Prostate gland (tissue), 2 donors: ENCODE results near the gene PKMYT1. TPM values are rescaled to one million over a fixed set of nuclear protein-coding genes. Genes with fewer than 3 reads are reported as not detected.

ENCODE experiments used
- DNase-seq: peaks from one replicate; pipeline ENCODE4 v3.0.0-alpha.2; 2019; ENCODE audit warnings: low spot score
- H3K27ac ChIP-seq, 2 donors: fragments of 200-600 bp; sonication (generic); 2 replicates each; pipeline ENCODE4 v1.5.1; 2017 to 2019
- H3K27me3 ChIP-seq: fragments of 200-600 bp; sonication (generic); replicated peaks from 2 replicates; pipeline ENCODE4 v1.5.1; 2019; ENCODE audit not compliant: insufficient read depth
- H3K36me3 ChIP-seq, 2 donors: fragments of 200-600 bp; sonication (generic); 1 replicate in 1 of 2; 2 replicates in 1 of 2; pipeline versions ENCODE4 v1.5.1 to v1.8.1; 2017 to 2019
- H3K4me1 ChIP-seq: fragments of 200-600 bp; sonication (generic); replicated peaks from 2 replicates; pipeline ENCODE4 v1.5.1; 2019
- H3K4me3 ChIP-seq, 2 donors: fragments of 200-600 bp; sonication (generic); 2 replicates each; pipeline ENCODE4 v1.5.1; 2017 to 2019
- H3K9me3 ChIP-seq: fragments of 200-600 bp; sonication (generic); 2 replicates; pipeline ENCODE4 v1.5.1; 2017
- POLR2A ChIP-seq: fragments of 450-650 bp; IDR thresholded peaks from one replicate; pipeline ENCODE4 v1.6.1; 2016; ENCODE audit warnings: antibody characterized with exemption, mild to moderate bottlenecking
- POLR2AphosphoS5 ChIP-seq: sonication (generic); formaldehyde crosslinking; IDR thresholded peaks from one replicate; pipeline ENCODE4 v1.6.1; 2017; ENCODE audit warnings: antibody characterized with exemption
- WGBS: methylation state at CpG from one replicate; pipeline ENCODE4 v1.1.5; 2018; 5-methylcytosine and 5-hydroxymethylcytosine counted together
- intact Hi-C: fragments of 100-400 bp; cut with DNase I; formaldehyde crosslinking; loops from one replicate; pipeline ENCODE4 v1.14.2; 2022
- small RNA-seq, 2 donors: library from RNA; depleted of rRNA; stranded (forward); fragments of <200 nt; gene quantifications; one replicate each; pipeline ENCODE3, GENCODE V24; 2016
- total RNA-seq, 2 donors: library from RNA; depleted of rRNA; stranded (reverse); fragments of >200 nt; gene quantifications; one replicate each; pipeline ENCODE4 v1.1.0, GENCODE V29; 2016
- TF ChIP-seq, protein P1 (sequence below), 4 experiments: fragments of 200-600 bp in 2 of 4; fragments of 450-650 bp in 2 of 4; sonication (generic) in 2 of 4; IDR thresholded peaks; 1 replicate in 3 of 4; 2 replicates in 1 of 4; pipeline ENCODE4 v1.5.1; 2016 to 2019; ENCODE audit warnings: antibody characterized with exemption in 4 of 4, mild to moderate bottlenecking in 2 of 4, moderate library complexity in 2 of 4

Gene PKMYT1
- total RNA-seq, 2 donors from 2014 or later = 4.1 to 25.5 TPM

DNA sequence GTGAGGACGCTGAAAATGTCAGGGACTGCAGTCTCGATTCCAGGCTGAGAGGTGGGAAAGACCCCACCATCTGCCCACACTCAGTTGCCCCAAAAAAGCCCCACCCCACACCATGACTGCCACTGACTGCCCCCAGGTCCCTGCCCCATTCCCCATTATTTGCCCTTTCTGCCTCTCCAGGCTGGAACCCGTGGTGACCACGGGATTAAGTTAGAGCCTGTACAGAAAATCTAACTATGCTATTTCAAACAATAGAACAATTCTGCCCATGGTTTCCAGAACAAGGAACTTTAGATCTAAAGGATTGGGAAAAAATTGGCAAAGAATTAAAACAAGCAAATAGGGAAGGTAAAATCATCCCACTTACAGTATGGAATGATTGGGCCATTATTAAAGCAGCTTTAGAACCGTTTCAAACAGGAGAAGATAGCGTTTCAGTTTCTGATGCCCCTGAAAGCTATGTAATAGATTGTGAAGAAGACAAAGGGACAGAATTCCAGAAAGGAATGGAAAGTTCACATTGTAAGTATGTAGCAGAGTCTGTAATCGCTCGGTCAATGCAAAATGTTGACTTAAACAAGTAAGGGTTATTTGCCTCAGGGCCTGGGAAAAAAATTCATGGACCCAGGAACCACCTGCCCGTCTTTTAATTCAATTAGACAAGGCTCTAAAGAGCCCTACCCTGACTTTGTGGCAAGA, 54.1 kb downstream of the PKMYT1 start:
- Histone ChIP-seq H3K36me3 (peaks cover 0 to 14% of the 10 kb centered on the region in 2 donors), H3K9me3 (no peaks in the 10 kb centered on the region), H3K4me1 (peaks cover 10% of the 10 kb centered on the region), H3K27ac (peak overlapping the region; percentile 48 to 74), H3K27me3 (no peaks in the 10 kb centered on the region), H3K4me3 (no peak overlapping the region)
- 47% methylated on average over 9 of the region's 9 CpGs for WGBS
- intact Hi-C loops = loop anchor here (5.0 kb wide), 1 partner anchor 54 kb away; no protein-coding TSS in a partner anchor
- TF ChIP-seq POLR2A (no peak), POLR2AphosphoS5 (no peak)
- TF ChIP-seq, protein P1, sequence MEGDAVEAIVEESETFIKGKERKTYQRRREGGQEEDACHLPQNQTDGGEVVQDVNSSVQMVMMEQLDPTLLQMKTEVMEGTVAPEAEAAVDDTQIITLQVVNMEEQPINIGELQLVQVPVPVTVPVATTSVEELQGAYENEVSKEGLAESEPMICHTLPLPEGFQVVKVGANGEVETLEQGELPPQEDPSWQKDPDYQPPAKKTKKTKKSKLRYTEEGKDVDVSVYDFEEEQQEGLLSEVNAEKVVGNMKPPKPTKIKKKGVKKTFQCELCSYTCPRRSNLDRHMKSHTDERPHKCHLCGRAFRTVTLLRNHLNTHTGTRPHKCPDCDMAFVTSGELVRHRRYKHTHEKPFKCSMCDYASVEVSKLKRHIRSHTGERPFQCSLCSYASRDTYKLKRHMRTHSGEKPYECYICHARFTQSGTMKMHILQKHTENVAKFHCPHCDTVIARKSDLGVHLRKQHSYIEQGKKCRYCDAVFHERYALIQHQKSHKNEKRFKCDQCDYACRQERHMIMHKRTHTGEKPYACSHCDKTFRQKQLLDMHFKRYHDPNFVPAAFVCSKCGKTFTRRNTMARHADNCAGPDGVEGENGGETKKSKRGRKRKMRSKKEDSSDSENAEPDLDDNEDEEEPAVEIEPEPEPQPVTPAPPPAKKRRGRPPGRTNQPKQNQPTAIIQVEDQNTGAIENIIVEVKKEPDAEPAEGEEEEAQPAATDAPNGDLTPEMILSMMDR (IDR thresholded peaks at IDR 0.05) = no peak
- DNase-seq = no peak

DNA sequence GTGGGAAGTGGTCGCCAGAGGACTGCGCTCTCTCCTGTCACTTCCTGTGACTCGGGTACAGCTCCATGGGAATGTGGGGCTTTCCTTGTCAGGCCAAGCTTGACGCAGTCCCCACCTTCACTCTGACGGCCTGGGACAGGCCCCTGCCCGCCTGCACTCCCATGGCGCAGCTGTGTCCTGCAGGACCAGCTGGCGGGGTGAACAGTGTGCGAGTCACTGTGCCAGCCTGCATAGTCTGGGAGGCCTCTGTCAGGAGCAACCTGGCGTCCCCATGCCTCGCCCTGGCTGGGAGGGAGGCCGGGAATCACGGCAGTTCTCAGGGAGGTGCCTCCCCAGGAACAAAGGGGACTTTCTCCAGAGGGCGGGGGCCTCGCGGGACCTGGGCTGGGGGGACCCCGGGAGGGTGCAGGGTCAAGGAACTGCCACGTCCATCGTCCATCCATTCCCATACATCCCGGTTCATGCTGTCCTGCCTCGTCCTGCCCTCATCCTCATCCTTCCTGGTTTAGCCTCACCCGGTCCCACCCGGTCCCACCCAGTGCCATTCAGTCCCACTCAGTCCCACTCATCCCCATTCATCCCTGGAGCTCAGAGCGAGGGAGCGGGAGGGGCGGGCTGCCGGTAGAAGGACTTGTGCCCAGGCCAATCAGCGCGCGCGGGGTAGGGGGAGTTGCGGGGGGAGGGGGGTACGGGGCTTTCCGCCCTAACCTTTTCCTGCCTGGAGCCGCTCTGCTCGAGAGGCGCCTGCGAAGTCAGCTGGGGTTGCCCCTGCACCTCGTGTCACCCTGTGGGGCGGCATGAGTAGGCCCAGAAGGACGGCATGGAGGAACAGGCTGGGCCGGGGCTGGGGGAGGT, 55.1 kb downstream of the PKMYT1 start:
- H3K27ac ChIP-seq = peak overlapping the region in 1 of 2 donors; percentile 26
- no peak overlapping the region for H3K4me3 ChIP-seq
- 45% methylated on average over 42 of the region's 42 CpGs for WGBS
- H3K36me3 ChIP-seq = peaks cover 0 to 7% of the 10 kb centered on the region in 2 donors
- H3K4me1 ChIP-seq = peaks cover 10% of the 10 kb centered on the region
- intact Hi-C loops = loop anchor here (5.0 kb wide), 1 partner anchor 53 kb away; no protein-coding TSS in a partner anchor
- H3K27me3 ChIP-seq = no peaks in the 10 kb centered on the region
- TF ChIP-seq, protein P1 (IDR thresholded peaks at IDR 0.05) = no peak
- TF ChIP-seq POLR2A (no peak), POLR2AphosphoS5 (peak; percentile 15)
- H3K9me3 ChIP-seq = no peaks in the 10 kb centered on the region
- DNase-seq = no peak

DNA sequence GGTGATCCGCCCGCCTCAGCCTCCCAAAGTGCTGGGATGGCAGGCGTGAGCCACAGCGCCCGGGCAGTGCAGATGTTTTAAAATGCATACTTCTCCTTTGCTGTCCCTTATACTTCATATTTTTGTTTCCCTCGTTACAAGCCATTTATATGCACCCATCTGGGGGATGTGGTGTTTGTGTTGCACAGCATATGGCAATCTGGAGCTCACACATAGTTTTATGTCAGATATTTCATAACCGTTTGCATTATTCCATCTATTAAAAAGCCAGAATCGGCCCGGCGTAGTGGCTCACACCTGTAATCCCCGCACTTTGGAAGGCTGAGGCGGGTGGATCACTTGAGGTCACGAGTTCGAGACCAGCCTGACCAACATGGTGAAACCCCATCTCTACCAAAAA, 56.8 kb downstream of the PKMYT1 start:
- H3K27ac ChIP-seq = no peak overlapping the region
- TF ChIP-seq POLR2A (no peak), POLR2AphosphoS5 (no peak)
- TF ChIP-seq, protein P1 (IDR thresholded peaks at IDR 0.05) = no peak
- DNase-seq = no peak
- no peak overlapping the region for H3K4me3 ChIP-seq
- no peaks in the 10 kb centered on the region for H3K36me3 ChIP-seq
- no peaks in the 10 kb centered on the region for H3K9me3 ChIP-seq
- intact Hi-C loops = no loop called here
- 96% methylated on average over 14 of the region's 14 CpGs for WGBS
- peaks cover 7% of the 10 kb centered on the region for H3K4me1 ChIP-seq
- H3K27me3 ChIP-seq = no peaks in the 10 kb centered on the region

Small RNA genes within 50 kb of the gene (small RNA-seq; reads per million reads assigned to genes)
- 0 to 0.09 reads per million in 2 donors for gene LINC00514

Other genes with a start within 250 kb of the PKMYT1 start
- gene SRRM2, start 227.8 kb downstream of the PKMYT1 start, total RNA-seq = 100 to 1,000 TPM; 287 to 714 TPM
- gene ELOB, start 203.2 kb downstream of the PKMYT1 start, total RNA-seq = 100 to 1,000 TPM; 318 to 496 TPM
- not detected for gene PRSS33, start 192.9 kb downstream of the PKMYT1 start, total RNA-seq
- gene PRSS41, start 182.0 kb downstream of the PKMYT1 start, total RNA-seq = not detected
- 10 to 100 TPM; 33.5 to 50.6 TPM for gene PRSS21, start 163.2 kb downstream of the PKMYT1 start, total RNA-seq
- gene ZG16B, start 150.1 kb downstream of the PKMYT1 start, total RNA-seq = 100 to 1,000 TPM in 1 of 2 donors, 10 to 100 TPM in 1; 37.1 to 268 TPM
- gene PRSS22, start 122.3 kb downstream of the PKMYT1 start, total RNA-seq = 10 to 100 TPM; 18.6 to 30.9 TPM
- 100 to 1,000 TPM in 1 of 2 donors, 10 to 100 TPM in 1; 78.8 to 150 TPM for gene FLYWCH2, start 97.2 kb downstream of the PKMYT1 start, total RNA-seq
- gene FLYWCH1, start 68.5 kb downstream of the PKMYT1 start, total RNA-seq = 10 to 100 TPM; 53.0 to 55.6 TPM
- gene KREMEN2, start 16.2 kb downstream of the PKMYT1 start, total RNA-seq = 1 to 10 TPM; 1.4 to 4.0 TPM
- 10 to 100 TPM in 1 of 2 donors, 1 to 10 TPM in 1; 9.1 to 25.1 TPM for gene PAQR4, start 11.1 kb downstream of the PKMYT1 start, total RNA-seq
- gene CLDN9, start 32.5 kb upstream of the PKMYT1 start, total RNA-seq = under 1 TPM in 1 of 2 donors, not detected in 1; 0.91 TPM
- under 1 TPM in 1 of 2 donors, not detected in 1; 0.14 TPM for gene CLDN6, start 37.7 kb upstream of the PKMYT1 start, total RNA-seq
- gene TNFRSF12A, start 39.9 kb upstream of the PKMYT1 start, total RNA-seq = 10 to 100 TPM; 57.4 to 59.0 TPM
- 10 to 100 TPM; 52.4 to 67.0 TPM for gene HCFC1R1, start 43.5 kb upstream of the PKMYT1 start, total RNA-seq
- gene THOC6, start 43.6 kb upstream of the PKMYT1 start, total RNA-seq = 10 to 100 TPM; 22.9 to 28.0 TPM
- 10 to 100 TPM; 54.6 to 59.6 TPM for gene BICDL2, start 56.5 kb upstream of the PKMYT1 start, total RNA-seq
- 1 to 10 TPM in 1 of 2 donors, under 1 TPM in 1; 0.74 to 1.4 TPM for gene MMP25, start 66.1 kb upstream of the PKMYT1 start, total RNA-seq
- gene IL32, start 85.2 kb upstream of the PKMYT1 start, total RNA-seq = 10 to 100 TPM; 13.5 to 33.3 TPM
- under 1 TPM in 1 of 2 donors, not detected in 1; 0.57 TPM for gene ZSCAN10, start 118.8 kb upstream of the PKMYT1 start, total RNA-seq
- gene ZNF205, start 132.1 kb upstream of the PKMYT1 start, total RNA-seq = 10 to 100 TPM; 20.9 to 27.0 TPM
- gene ZNF213, start 154.6 kb upstream of the PKMYT1 start, total RNA-seq = 10 to 100 TPM; 18.4 to 28.1 TPM
- not detected for gene OR1F1, start 207.8 kb upstream of the PKMYT1 start, total RNA-seq